GM19238 (cell line): ENCODE results near the gene ITGB7.

Experiments used
- DNase-seq: peaks from one replicate; pipeline ENCODE4 v3.0.0; 2011; ENCODE audit warnings: low spot score; ENCODE audit not compliant: insufficient read length

The ITGB7 gene

DNA sequence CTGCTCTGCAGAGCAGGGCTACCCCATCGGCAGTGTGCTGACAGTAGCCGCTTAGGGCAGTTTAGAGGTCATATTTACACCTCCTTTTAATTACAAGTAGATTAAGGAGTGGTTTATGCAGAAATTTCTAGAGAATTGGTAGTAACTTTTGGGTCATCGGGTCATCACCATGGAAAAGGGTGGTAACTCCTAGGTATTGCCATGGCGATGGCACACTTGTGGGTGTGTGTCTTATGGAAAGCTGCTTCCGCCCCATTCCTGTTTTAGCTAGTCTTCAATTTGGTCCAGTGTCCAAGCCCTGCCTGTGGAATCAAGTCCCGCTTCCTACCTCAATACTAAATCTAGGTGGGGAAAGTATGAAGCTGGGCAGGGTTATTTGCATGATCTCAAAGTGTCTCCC, 56.0 kb downstream of the ITGB7 start:
- no peak for DNase-seq

DNA sequence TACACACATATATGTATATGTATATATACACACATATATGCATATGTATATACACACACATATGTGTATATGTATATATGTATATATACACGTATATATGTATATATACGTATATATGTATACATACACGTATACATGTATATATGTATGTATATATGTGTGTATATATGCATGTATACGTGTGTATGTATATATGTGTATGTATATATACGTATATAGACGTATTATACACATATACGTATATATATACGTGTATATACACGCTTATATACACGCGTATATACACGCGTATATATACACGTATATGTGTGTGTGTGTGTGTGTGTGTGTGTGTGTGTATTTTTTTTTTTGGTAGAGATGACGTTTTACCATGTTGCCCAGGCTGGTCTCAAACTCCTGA, 59.4 kb downstream of the ITGB7 start:
- DNase-seq = no peak

DNA sequence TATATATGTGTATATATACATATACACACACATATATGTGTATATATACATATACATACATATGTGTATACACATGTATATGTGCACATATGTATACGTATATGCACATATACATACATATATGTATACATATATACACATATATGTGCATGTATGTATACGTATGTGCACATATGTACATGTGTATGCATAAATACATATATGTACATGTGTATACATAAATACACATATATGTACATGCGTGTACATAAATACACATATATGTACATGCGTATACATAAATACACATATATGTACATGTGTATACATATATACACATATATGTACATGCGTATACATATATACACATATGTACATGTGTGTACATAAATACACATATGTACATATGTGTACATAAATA, 59.9 kb downstream of the ITGB7 start:
- DNase-seq = no peak

DNA sequence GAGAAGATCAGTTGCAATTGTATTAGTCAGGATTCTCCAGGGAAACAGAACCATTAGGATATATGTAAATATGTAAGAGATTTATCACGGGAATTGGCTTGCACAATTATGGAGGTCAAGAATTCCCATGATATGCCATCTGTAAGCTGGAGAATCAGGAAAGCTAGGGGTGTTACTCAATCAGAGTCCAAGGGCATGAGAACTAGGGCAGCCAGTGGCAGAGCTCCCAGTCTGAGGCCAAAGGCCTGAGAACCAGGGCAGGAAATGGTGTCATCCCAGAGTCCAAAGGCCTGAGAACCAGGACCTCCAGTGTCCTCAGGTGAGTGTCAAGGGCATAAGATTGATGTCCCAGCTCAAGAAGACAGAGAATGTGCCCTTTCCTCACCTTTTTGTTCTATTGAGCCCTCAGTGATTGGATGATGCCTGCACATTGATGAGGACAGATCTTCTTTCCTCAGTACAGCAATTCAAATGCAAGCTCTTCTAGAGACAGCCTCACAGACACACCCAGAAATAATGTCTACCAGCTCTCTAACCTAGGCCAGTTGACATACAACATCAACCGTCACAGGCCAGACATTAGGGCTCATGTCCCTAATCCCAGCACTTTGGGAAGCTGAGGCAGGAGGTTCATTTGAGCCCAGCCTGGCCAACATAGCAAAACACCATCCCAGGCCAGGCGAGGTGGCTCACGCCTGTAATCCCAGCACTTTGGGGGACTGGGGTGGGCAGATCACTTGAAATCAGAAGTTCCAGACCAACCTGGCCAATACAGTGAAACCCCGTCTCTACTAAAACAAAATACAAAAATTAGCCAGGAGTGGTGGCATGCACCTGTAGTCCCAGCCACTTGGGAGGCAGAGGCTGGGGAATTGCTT, 61.4 kb downstream of the ITGB7 start:
- DNase-seq = no peak

DNA sequence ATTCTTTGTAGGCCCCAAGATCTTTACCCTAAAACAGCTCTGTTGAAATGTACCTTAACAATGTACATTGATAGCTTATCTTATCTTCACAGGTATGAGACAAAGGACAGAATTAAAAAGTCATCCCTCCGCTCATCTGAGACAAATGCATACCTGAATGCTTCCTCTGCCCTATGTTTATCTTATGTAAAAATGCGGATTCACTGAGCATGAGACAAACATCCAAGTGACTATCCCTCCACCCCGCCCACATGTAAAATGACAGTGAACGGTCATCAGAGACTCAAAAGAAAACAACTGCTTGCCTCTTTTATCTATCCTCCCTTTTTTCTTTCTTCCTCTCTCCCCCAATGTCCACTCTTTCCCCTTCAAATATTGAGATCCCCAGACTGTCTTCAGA, 63.7 kb downstream of the ITGB7 start:
- DNase-seq = no peak
